HepG2 (cell line): ENCODE measurements around the gene CYB5A. TPM values are rescaled to one million over a fixed set of nuclear protein-coding genes. Genes with fewer than 3 reads are reported as not detected.

ENCODE experiments used
- ARHGAP35 ChIP-seq: sonication (generic); formaldehyde crosslinking; IDR thresholded peaks from 2 replicates; pipeline ENCODE4 v1.9.0; 2022; ENCODE audit warnings: mild to moderate bottlenecking, inconsistent platforms, moderate library complexity, missing genetic modification reagents, borderline replicate concordance
- ATF7 ChIP-seq, 2 experiments: fragments of 450-650 bp in 1 of 2; sonication (generic) in 1 of 2; formaldehyde crosslinking in 1 of 2; IDR thresholded peaks; 2 replicates each; pipeline versions ENCODE4 v1.4.0 to v1.6.1; 2016 to 2020; ENCODE audit warnings: antibody characterized with exemption in 1 of 2, mild to moderate bottlenecking in 1 of 2, missing genetic modification reagents in 1 of 2
- ATRX ChIP-seq: sonication (generic); formaldehyde crosslinking; IDR thresholded peaks from 2 replicates; pipeline ENCODE4 v1.4.0; 2020; ENCODE audit warnings: missing genetic modification reagents, borderline replicate concordance
- CBX1 ChIP-seq: IDR thresholded peaks from one replicate; pipeline ENCODE4 v1.6.1; 2016; ENCODE audit warnings: antibody characterized with exemption, low read depth
- CCDC6 ChIP-seq: sonication (generic); formaldehyde crosslinking; IDR thresholded peaks from 2 replicates; pipeline ENCODE4 v1.8.1; 2022; ENCODE audit warnings: mild to moderate bottlenecking, missing genetic modification reagents, moderate library complexity
- FOSL1 ChIP-seq: sonication (generic); formaldehyde crosslinking; IDR thresholded peaks from 2 replicates; pipeline ENCODE4 v1.9.0; 2021; ENCODE audit warnings: missing genetic modification reagents, borderline replicate concordance
- FOXK1 ChIP-seq: sonication (generic); formaldehyde crosslinking; IDR thresholded peaks from 2 replicates; pipeline ENCODE4 v1.4.0; 2020; ENCODE audit warnings: low read depth, missing genetic modification reagents, borderline replicate concordance
- HDAC6 ChIP-seq: fragments of 200-600 bp; sonication (generic); IDR thresholded peaks from 2 replicates; pipeline ENCODE4 v1.7.0; 2017; ENCODE audit warnings: mild to moderate bottlenecking, antibody characterized with exemption, low read length, low read depth
- MAFK ChIP-seq, 2 experiments: IDR thresholded peaks in 1 of 2; conservative IDR thresholded peaks in 1 of 2; 2 replicates each; pipeline ENCODE4 v1.6.1; 2011; ENCODE audit warnings: improper control_type of control experiment in 2 of 2, low read length in 2 of 2
- MEF2D ChIP-seq: sonication (generic); formaldehyde crosslinking; IDR thresholded peaks from 2 replicates; pipeline ENCODE4 v1.5.1; 2020; ENCODE audit warnings: mild to moderate bottlenecking, missing genetic modification reagents
- NFKB2 ChIP-seq: sonication (generic); formaldehyde crosslinking; IDR thresholded peaks from 2 replicates; pipeline ENCODE4 v1.4.0; 2020; ENCODE audit warnings: missing genetic modification reagents, borderline replicate concordance
- SIN3A ChIP-seq: IDR thresholded peaks from 2 replicates; pipeline ENCODE4 v1.6.1; 2011; ENCODE audit warnings: low read depth, mild to moderate bottlenecking, control low read depth, low read length, borderline replicate concordance
- SP1 ChIP-seq, 2 experiments: fragments of 450-650 bp in 1 of 2; sonication (generic) in 1 of 2; formaldehyde crosslinking in 1 of 2; IDR thresholded peaks; 2 replicates each; pipeline versions ENCODE4 v1.4.0 to v1.6.1; 2016 to 2020; ENCODE audit warnings: missing genetic modification reagents in 1 of 2
- THAP11 ChIP-seq: IDR thresholded peaks from 2 replicates; pipeline ENCODE4 v1.6.1; 2016; ENCODE audit warnings: missing biosample characterization, missing genetic modification reagents
- U2AF1 ChIP-seq: fragments of 200-400 bp; formaldehyde crosslinking; optimal IDR thresholded peaks from 2 replicates; pipeline ENCODE3; 2017; ENCODE audit warnings: mild to moderate bottlenecking, low read depth, low read length
- XBP1 ChIP-seq: sonication (generic); formaldehyde crosslinking; IDR thresholded peaks from 2 replicates; pipeline ENCODE4 v1.5.0; 2020; ENCODE audit warnings: missing genetic modification reagents
- ZBTB20 ChIP-seq: sonication (generic); formaldehyde crosslinking; IDR thresholded peaks from 2 replicates; pipeline ENCODE4 v1.8.1; 2023; ENCODE audit warnings: missing genetic modification reagents, low read depth, mild to moderate bottlenecking, borderline replicate concordance
- ZNF24 ChIP-seq: fragments of 450-650 bp; IDR thresholded peaks from 2 replicates; pipeline ENCODE4 v1.6.1; 2017; ENCODE audit warnings: antibody characterized with exemption, mild to moderate bottlenecking
- ZNF34 ChIP-seq: sonication (generic); formaldehyde crosslinking; IDR thresholded peaks from 2 replicates; pipeline ENCODE4 v1.4.0; 2020; ENCODE audit warnings: mild to moderate bottlenecking, missing genetic modification reagents, borderline replicate concordance
- ZNF619 ChIP-seq: sonication (generic); formaldehyde crosslinking; IDR thresholded peaks from 2 replicates; pipeline ENCODE4 v1.4.0; 2020; ENCODE audit warnings: mild to moderate bottlenecking, missing genetic modification reagents
- polyA plus RNA-seq, 8 experiments: library from polyadenylated mRNA; depleted of rRNA in 3 of 8; stranded (reverse) in 7 of 8; unstranded in 1 of 8; fragments of >200 nt; fragmentation: Illumina TruSeq in 4 of 8; extraction: Trizol in 4 of 8; gene quantifications; 2 replicates each; pipeline versions ENCODE4 v1.2.1 to v1.2.3, GENCODE V29; 2011 to 2016; ENCODE audit warnings: low read depth in 4 of 8, missing spikeins in 1 of 8, mixed read lengths in 1 of 8; ENCODE audit not compliant: insufficient read depth in 1 of 8
- total RNA-seq, 5 experiments: library from RNA; depleted of rRNA; stranded (reverse); fragments of >200 nt; fragmentation: Illumina TruSeq; extraction: Trizol; gene quantifications; 2 replicates each; pipeline ENCODE4 v1.2.3, GENCODE V29; 2016; ENCODE audit warnings: low read depth in 1 of 5
- TF ChIP-seq, protein P1 (sequence below): sonication (generic); formaldehyde crosslinking; IDR thresholded peaks from 2 replicates; pipeline ENCODE4 v1.4.0; 2020; ENCODE audit warnings: missing genetic modification reagents
- TF ChIP-seq, protein P2 (sequence below): sonication (generic); formaldehyde crosslinking; IDR thresholded peaks from 2 replicates; pipeline ENCODE4 v1.4.0; 2020; ENCODE audit warnings: mild to moderate bottlenecking, missing genetic modification reagents, borderline replicate concordance
- TF ChIP-seq, protein P3 (sequence below): sonication (generic); formaldehyde crosslinking; IDR thresholded peaks from 2 replicates; pipeline ENCODE4 v1.5.1; 2020; ENCODE audit warnings: missing genetic modification reagents, mild to moderate bottlenecking, borderline replicate concordance
- TF ChIP-seq, protein P4 (sequence below): sonication (generic); formaldehyde crosslinking; IDR thresholded peaks from 2 replicates; pipeline ENCODE4 v1.4.0; 2020; ENCODE audit warnings: mild to moderate bottlenecking, missing genetic modification reagents

Gene CYB5A
- total and polyA plus RNA-seq, 2 of the 13 experiments (the other 11 are each of a cell fraction or from before 2014, with no cell fraction given) = 215 to 356 TPM

DNA sequence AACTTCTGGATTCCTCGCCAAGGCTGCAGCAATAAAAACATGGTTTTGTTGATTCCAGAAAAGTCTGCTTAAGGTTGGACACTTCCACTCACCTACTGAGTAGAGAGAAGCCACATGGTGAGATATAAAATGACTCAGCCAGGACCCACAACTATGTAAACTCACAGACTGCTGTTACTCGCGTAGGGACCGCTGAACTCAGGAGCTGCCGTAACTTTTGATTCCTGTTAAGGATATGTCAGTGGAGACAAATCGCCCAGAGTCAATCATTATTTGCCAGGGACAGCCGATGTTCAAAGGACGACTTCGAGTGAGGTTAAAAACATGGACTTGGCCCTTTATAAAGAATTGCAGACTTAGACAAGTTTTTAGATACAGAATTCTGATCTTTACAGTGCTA, 25.6 kb downstream of the CYB5A start (continued):
- TF ChIP-seq ZNF34 (CRISPR knock-in tag) = no peak
- TF ChIP-seq XBP1 (CRISPR knock-in tag) = no peak
- no peak for TF ChIP-seq MEF2D (CRISPR knock-in tag)
- TF ChIP-seq, protein P1, sequence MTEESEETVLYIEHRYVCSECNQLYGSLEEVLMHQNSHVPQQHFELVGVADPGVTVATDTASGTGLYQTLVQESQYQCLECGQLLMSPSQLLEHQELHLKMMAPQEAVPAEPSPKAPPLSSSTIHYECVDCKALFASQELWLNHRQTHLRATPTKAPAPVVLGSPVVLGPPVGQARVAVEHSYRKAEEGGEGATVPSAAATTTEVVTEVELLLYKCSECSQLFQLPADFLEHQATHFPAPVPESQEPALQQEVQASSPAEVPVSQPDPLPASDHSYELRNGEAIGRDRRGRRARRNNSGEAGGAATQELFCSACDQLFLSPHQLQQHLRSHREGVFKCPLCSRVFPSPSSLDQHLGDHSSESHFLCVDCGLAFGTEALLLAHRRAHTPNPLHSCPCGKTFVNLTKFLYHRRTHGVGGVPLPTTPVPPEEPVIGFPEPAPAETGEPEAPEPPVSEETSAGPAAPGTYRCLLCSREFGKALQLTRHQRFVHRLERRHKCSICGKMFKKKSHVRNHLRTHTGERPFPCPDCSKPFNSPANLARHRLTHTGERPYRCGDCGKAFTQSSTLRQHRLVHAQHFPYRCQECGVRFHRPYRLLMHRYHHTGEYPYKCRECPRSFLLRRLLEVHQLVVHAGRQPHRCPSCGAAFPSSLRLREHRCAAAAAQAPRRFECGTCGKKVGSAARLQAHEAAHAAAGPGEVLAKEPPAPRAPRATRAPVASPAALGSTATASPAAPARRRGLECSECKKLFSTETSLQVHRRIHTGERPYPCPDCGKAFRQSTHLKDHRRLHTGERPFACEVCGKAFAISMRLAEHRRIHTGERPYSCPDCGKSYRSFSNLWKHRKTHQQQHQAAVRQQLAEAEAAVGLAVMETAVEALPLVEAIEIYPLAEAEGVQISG (CRISPR knock-in tag) = no peak
- TF ChIP-seq HDAC6 = no peak
- no peak for TF ChIP-seq CCDC6 (CRISPR knock-in tag)
- no peak for TF ChIP-seq CBX1
- no peak for TF ChIP-seq U2AF1
- TF ChIP-seq, protein P2, sequence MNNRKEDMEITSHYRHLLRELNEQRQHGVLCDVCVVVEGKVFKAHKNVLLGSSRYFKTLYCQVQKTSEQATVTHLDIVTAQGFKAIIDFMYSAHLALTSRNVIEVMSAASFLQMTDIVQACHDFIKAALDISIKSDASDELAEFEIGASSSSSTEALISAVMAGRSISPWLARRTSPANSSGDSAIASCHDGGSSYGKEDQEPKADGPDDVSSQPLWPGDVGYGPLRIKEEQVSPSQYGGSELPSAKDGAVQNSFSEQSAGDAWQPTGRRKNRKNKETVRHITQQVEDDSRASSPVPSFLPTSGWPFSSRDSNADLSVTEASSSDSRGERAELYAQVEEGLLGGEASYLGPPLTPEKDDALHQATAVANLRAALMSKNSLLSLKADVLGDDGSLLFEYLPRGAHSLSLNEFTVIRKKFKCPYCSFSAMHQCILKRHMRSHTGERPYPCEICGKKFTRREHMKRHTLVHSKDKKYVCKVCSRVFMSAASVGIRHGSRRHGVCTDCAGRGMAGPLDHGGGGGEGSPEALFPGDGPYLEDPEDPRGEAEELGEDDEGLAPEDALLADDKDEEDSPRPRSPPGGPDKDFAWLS (CRISPR knock-in tag) = no peak
- no peak for TF ChIP-seq ZBTB20 (CRISPR knock-in tag)
- TF ChIP-seq SP1 (IDR thresholded peaks at IDR 0.05) = no peak
- no peak for TF ChIP-seq SP1 (CRISPR knock-in tag; IDR thresholded peaks at IDR 0.05)
- no peak for TF ChIP-seq ATF7 (IDR thresholded peaks at IDR 0.05)
- TF ChIP-seq ATF7 (CRISPR knock-in tag; IDR thresholded peaks at IDR 0.05) = no peak
- no peak for TF ChIP-seq NFKB2
- no peak for TF ChIP-seq ARHGAP35 (CRISPR knock-in tag)
- TF ChIP-seq FOXK1 (CRISPR knock-in tag) = no peak; the same call in 1 of the 2 replicates
- TF ChIP-seq, protein P3, sequence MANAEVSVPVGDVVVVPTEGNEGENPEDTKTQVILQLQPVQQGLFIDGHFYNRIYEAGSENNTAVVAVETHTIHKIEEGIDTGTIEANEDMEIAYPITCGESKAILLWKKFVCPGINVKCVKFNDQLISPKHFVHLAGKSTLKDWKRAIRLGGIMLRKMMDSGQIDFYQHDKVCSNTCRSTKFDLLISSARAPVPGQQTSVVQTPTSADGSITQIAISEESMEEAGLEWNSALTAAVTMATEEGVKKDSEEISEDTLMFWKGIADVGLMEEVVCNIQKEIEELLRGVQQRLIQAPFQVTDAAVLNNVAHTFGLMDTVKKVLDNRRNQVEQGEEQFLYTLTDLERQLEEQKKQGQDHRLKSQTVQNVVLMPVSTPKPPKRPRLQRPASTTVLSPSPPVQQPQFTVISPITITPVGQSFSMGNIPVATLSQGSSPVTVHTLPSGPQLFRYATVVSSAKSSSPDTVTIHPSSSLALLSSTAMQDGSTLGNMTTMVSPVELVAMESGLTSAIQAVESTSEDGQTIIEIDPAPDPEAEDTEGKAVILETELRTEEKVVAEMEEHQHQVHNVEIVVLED = no peak
- TF ChIP-seq ATRX = no peak
- TF ChIP-seq ZNF24 = no peak
- no peak for TF ChIP-seq SIN3A
- no peak for TF ChIP-seq THAP11 (CRISPR knock-in tag)
- no peak for TF ChIP-seq MAFK (conservative IDR thresholded peaks at IDR 0.05 in 1 of 2, IDR thresholded peaks at IDR 0.05 in 1 of 2; ENCODE audit: low read length in 2 of 2)
- no peak for TF ChIP-seq FOSL1 (CRISPR knock-in tag)
- no peak for TF ChIP-seq ZNF619
- TF ChIP-seq, protein P4, sequence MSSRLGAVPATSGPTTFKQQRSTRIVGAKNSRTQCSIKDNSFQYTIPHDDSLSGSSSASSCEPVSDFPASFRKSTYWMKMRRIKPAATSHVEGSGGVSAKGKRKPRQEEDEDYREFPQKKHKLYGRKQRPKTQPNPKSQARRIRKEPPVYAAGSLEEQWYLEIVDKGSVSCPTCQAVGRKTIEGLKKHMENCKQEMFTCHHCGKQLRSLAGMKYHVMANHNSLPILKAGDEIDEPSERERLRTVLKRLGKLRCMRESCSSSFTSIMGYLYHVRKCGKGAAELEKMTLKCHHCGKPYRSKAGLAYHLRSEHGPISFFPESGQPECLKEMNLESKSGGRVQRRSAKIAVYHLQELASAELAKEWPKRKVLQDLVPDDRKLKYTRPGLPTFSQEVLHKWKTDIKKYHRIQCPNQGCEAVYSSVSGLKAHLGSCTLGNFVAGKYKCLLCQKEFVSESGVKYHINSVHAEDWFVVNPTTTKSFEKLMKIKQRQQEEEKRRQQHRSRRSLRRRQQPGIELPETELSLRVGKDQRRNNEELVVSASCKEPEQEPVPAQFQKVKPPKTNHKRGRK = no peak
